ENCODE data around the gene PPM1A. TPM values are rescaled to one million over a fixed set of nuclear protein-coding genes. Genes with fewer than 3 reads are reported as not detected.
A peak's percentile ranks its signal among the peaks of the same experiment; 100 is the strongest.

The PPM1A gene
- total and polyA plus RNA-seq, 2 experiments from 2014 or later = 29.8 to 34.1 TPM

DNA sequence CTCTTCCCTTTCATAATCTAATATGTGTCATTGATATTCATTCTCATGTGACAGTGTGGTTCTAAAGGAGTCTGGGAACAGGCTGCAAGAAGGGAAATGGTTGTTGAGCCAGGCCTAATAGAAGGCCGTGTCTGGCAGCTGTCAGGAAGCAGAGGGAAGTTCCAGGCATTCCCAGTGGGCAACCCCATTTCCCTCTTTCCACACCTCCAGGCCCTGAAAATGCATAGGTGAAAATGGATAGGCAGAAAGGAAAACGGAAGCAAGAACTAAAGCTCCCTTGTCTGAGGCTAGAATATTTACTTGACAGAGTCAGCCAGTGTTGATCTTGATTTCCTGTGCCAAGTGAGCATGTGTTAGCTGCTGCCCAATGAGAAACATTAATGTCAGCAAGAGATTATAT is 97.7 kb downstream of the PPM1A start:
- no peaks in the 10 kb centered on the region for H3K27me3 Mint-ChIP-seq (ENCODE audit: insufficient read depth, low read depth, poor library complexity)
- H3K9me3 Mint-ChIP-seq = no peaks in the 10 kb centered on the region
- H3K27ac Mint-ChIP-seq = no peak overlapping the region

More for the DNA sequence above, 97.7 kb downstream of the PPM1A start:
- H3K4me1 Mint-ChIP-seq = peaks cover 41% of the 10 kb centered on the region
- peak overlapping the region; percentile 4; the same call in 1 of the 2 replicates for H2AFZ ChIP-seq
- TF ChIP-seq STAT1 (IDR thresholded peaks at IDR 0.05; ENCODE audit: unreplicated experiment) (no peak), POLR2AphosphoS5 (IDR thresholded peaks at IDR 0.05; ENCODE audit: low read depth) (no peak), EZH2phosphoT487 (IDR thresholded peaks at IDR 0.05; ENCODE audit: unreplicated experiment) (no peak), CREB1 (CRISPR knock-in tag; IDR thresholded peaks at IDR 0.05; ENCODE audit: low read depth) (no peak), ZNF331 (CRISPR knock-in tag; IDR thresholded peaks at IDR 0.05; ENCODE audit: low read depth) (no peak), ZNF114 (CRISPR knock-in tag; IDR thresholded peaks at IDR 0.05) (no peak), EZH2 (IDR thresholded peaks at IDR 0.05; ENCODE audit: low read depth, unreplicated experiment) (no peak)
- TF ChIP-seq, protein P1, sequence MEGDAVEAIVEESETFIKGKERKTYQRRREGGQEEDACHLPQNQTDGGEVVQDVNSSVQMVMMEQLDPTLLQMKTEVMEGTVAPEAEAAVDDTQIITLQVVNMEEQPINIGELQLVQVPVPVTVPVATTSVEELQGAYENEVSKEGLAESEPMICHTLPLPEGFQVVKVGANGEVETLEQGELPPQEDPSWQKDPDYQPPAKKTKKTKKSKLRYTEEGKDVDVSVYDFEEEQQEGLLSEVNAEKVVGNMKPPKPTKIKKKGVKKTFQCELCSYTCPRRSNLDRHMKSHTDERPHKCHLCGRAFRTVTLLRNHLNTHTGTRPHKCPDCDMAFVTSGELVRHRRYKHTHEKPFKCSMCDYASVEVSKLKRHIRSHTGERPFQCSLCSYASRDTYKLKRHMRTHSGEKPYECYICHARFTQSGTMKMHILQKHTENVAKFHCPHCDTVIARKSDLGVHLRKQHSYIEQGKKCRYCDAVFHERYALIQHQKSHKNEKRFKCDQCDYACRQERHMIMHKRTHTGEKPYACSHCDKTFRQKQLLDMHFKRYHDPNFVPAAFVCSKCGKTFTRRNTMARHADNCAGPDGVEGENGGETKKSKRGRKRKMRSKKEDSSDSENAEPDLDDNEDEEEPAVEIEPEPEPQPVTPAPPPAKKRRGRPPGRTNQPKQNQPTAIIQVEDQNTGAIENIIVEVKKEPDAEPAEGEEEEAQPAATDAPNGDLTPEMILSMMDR (conservative IDR thresholded peaks at IDR 0.05; ENCODE audit: low read depth in 2 of 2) = no peak
- TF ChIP-seq, protein P2, sequence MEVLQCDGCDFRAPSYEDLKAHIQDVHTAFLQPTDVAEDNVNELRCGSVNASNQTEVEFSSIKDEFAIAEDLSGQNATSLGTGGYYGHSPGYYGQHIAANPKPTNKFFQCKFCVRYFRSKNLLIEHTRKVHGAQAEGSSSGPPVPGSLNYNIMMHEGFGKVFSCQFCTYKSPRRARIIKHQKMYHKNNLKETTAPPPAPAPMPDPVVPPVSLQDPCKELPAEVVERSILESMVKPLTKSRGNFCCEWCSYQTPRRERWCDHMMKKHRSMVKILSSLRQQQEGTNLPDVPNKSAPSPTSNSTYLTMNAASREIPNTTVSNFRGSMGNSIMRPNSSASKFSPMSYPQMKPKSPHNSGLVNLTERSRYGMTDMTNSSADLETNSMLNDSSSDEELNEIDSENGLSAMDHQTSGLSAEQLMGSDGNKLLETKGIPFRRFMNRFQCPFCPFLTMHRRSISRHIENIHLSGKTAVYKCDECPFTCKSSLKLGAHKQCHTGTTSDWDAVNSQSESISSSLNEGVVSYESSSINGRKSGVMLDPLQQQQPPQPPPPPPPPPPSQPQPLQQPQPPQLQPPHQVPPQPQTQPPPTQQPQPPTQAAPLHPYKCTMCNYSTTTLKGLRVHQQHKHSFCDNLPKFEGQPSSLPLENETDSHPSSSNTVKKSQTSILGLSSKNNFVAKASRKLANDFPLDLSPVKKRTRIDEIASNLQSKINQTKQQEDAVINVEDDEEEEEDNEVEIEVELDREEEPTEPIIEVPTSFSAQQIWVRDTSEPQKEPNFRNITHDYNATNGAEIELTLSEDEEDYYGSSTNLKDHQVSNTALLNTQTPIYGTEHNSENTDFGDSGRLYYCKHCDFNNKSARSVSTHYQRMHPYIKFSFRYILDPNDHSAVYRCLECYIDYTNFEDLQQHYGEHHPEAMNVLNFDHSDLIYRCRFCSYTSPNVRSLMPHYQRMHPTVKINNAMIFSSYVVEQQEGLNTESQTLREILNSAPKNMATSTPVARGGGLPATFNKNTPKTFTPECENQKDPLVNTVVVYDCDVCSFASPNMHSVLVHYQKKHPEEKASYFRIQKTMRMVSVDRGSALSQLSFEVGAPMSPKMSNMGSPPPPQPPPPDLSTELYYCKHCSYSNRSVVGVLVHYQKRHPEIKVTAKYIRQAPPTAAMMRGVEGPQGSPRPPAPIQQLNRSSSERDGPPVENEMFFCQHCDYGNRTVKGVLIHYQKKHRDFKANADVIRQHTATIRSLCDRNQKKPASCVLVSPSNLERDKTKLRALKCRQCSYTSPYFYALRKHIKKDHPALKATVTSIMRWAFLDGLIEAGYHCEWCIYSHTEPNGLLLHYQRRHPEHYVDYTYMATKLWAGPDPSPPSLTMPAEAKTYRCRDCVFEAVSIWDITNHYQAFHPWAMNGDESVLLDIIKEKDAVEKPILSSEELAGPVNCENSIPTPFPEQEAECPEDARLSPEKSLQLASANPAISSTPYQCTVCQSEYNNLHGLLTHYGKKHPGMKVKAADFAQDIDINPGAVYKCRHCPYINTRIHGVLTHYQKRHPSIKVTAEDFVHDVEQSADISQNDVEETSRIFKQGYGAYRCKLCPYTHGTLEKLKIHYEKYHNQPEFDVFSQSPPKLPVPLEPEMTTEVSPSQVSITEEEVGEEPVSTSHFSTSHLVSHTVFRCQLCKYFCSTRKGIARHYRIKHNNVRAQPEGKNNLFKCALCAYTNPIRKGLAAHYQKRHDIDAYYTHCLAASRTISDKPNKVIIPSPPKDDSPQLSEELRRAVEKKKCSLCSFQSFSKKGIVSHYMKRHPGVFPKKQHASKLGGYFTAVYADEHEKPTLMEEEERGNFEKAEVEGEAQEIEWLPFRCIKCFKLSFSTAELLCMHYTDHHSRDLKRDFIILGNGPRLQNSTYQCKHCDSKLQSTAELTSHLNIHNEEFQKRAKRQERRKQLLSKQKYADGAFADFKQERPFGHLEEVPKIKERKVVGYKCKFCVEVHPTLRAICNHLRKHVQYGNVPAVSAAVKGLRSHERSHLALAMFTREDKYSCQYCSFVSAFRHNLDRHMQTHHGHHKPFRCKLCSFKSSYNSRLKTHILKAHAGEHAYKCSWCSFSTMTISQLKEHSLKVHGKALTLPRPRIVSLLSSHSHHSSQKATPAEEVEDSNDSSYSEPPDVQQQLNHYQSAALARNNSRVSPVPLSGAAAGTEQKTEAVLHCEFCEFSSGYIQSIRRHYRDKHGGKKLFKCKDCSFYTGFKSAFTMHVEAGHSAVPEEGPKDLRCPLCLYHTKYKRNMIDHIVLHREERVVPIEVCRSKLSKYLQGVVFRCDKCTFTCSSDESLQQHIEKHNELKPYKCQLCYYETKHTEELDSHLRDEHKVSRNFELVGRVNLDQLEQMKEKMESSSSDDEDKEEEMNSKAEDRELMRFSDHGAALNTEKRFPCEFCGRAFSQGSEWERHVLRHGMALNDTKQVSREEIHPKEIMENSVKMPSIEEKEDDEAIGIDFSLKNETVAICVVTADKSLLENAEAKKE (CRISPR knock-in tag; IDR thresholded peaks at IDR 0.05) = no peak
- TF ChIP-seq, protein P3, sequence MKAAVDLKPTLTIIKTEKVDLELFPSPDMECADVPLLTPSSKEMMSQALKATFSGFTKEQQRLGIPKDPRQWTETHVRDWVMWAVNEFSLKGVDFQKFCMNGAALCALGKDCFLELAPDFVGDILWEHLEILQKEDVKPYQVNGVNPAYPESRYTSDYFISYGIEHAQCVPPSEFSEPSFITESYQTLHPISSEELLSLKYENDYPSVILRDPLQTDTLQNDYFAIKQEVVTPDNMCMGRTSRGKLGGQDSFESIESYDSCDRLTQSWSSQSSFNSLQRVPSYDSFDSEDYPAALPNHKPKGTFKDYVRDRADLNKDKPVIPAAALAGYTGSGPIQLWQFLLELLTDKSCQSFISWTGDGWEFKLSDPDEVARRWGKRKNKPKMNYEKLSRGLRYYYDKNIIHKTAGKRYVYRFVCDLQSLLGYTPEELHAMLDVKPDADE (IDR thresholded peaks at IDR 0.05) = no peak
- TF ChIP-seq, protein P4, sequence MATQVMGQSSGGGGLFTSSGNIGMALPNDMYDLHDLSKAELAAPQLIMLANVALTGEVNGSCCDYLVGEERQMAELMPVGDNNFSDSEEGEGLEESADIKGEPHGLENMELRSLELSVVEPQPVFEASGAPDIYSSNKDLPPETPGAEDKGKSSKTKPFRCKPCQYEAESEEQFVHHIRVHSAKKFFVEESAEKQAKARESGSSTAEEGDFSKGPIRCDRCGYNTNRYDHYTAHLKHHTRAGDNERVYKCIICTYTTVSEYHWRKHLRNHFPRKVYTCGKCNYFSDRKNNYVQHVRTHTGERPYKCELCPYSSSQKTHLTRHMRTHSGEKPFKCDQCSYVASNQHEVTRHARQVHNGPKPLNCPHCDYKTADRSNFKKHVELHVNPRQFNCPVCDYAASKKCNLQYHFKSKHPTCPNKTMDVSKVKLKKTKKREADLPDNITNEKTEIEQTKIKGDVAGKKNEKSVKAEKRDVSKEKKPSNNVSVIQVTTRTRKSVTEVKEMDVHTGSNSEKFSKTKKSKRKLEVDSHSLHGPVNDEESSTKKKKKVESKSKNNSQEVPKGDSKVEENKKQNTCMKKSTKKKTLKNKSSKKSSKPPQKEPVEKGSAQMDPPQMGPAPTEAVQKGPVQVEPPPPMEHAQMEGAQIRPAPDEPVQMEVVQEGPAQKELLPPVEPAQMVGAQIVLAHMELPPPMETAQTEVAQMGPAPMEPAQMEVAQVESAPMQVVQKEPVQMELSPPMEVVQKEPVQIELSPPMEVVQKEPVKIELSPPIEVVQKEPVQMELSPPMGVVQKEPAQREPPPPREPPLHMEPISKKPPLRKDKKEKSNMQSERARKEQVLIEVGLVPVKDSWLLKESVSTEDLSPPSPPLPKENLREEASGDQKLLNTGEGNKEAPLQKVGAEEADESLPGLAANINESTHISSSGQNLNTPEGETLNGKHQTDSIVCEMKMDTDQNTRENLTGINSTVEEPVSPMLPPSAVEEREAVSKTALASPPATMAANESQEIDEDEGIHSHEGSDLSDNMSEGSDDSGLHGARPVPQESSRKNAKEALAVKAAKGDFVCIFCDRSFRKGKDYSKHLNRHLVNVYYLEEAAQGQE (IDR thresholded peaks at IDR 0.05; ENCODE audit: unreplicated experiment) = no peak
- H3K4me1 ChIP-seq (ENCODE audit: insufficient read depth) = peaks cover 23% of the 10 kb centered on the region
- no peak overlapping the region for H3K4me2 ChIP-seq
- H3K4me3 ChIP-seq = no peak overlapping the region
- H4K20me1 ChIP-seq (replicated peaks; ENCODE audit: insufficient read depth) = no peaks in the 10 kb centered on the region
- DNase-seq (ENCODE audit: low spot score) (no peak), ATAC-seq (no peak)
- no peaks in the 10 kb centered on the region for H3K9me2 ChIP-seq (ENCODE audit: insufficient read depth)
- no peak overlapping the region for H3K27ac ChIP-seq (ENCODE audit: low read depth)
- no peaks in the 10 kb centered on the region for H3K36me3 ChIP-seq (ENCODE audit: insufficient read depth)
- no peaks in the 10 kb centered on the region for H3F3A ChIP-seq (replicated peaks; ENCODE audit: low read depth)
- no peaks in the 10 kb centered on the region for H3K36me3 Mint-ChIP-seq (ENCODE audit: low read depth)
- no peak overlapping the region for H3K4me3 Mint-ChIP-seq
- H3K27me3 ChIP-seq (ENCODE audit: insufficient read depth) = no peaks in the 10 kb centered on the region
- H3K79me2 ChIP-seq (replicated peaks; ENCODE audit: insufficient read depth) = no peaks in the 10 kb centered on the region

All from GM23338 (cell line).